C4-2B (cell line): ENCODE results near the gene DPEP1.

Source experiments
- H3K27ac ChIP-seq: fragments of 450-650 bp; 2 replicates; pipeline ENCODE4 v1.5.1; 2017
- CTCF ChIP-seq: fragments of 450-650 bp; conservative IDR thresholded peaks from 2 replicates; pipeline ENCODE4 v1.5.1; 2017; ENCODE audit warnings: mild to moderate bottlenecking
- ZFX ChIP-seq: fragments of 450-650 bp; IDR thresholded peaks from 2 replicates; pipeline ENCODE4 v1.6.1; 2017

The DPEP1 gene

GRCh38 chr16:89599451-89599858 is 14.0 kb upstream of the DPEP1 start:
- TF ChIP-seq ZFX: no peak
- no peak; the same call in 1 of the 2 replicates for TF ChIP-seq CTCF
- H3K27ac ChIP-seq: no peak overlapping the region

- TF ChIP-seq CTCF (no peak), ZFX (no peak)
- H3K27ac ChIP-seq: no peak overlapping the region
These were observed 13.5 kb upstream of the DPEP1 start for GRCh38 chr16:89599902-89600301.

GRCh38 chr16:89600427-89600826 is 13.0 kb upstream of the DPEP1 start:
- no peak for TF ChIP-seq CTCF
- no peak for TF ChIP-seq ZFX
- H3K27ac ChIP-seq: no peak overlapping the region; the same call in 1 of the 2 replicates

- no peak overlapping the region for H3K27ac ChIP-seq
- TF ChIP-seq ZFX: no peak
- TF ChIP-seq CTCF: no peak
These were observed 12.5 kb upstream of the DPEP1 start for GRCh38 chr16:89600956-89601355.

GRCh38 chr16:89601906-89602272 is 11.6 kb upstream of the DPEP1 start:
- TF ChIP-seq ZFX: no peak
- TF ChIP-seq CTCF: no peak
- no peak overlapping the region for H3K27ac ChIP-seq

- H3K27ac ChIP-seq: no peak overlapping the region
These were observed 11.0 kb upstream of the DPEP1 start for GRCh38 chr16:89602273-89602951.

GRCh38 chr16:89602952-89603590 is 10.4 kb upstream of the DPEP1 start:
- TF ChIP-seq ZFX: no peak
- no peak for TF ChIP-seq CTCF
- H3K27ac ChIP-seq: no peak overlapping the region

More at GRCh38 chr16:89602273-89602951, 11.0 kb upstream of the DPEP1 start:
- TF ChIP-seq CTCF (no peak), ZFX (no peak)
